Natural killer cell (primary cell): Measurements from ENCODE around the gene TMED8. TPM values are rescaled to one million over a fixed set of nuclear protein-coding genes. Genes with fewer than 3 reads are reported as not detected.
A peak's percentile ranks its signal among the peaks of the same experiment; 100 is the strongest.

Experiments used
- ATAC-seq, 3 donors: fragments of 150-1000 bp in 2 of 3; fragments of 200-7000 bp in 1 of 3; cut with Tn5 transposase; 1 replicate in 1 of 3; 2 replicates in 2 of 3; pipeline ENCODE4 v1.10.0; 2021; ENCODE audit warnings: mild to moderate bottlenecking in 2 of 3, moderate library complexity in 2 of 3
- DNase-seq, 2 donors: peaks; one replicate each; pipeline versions ENCODE4 v3.0.0 to v3.0.0-alpha.2; 2013 to 2021; ENCODE audit warnings: mixed read lengths in 1 of 2
- H3K27ac ChIP-seq: one replicate; pipeline ENCODE4 v1.5.1; 2013; ENCODE audit warnings: mild to moderate bottlenecking, low read length
- H3K27me3 ChIP-seq: one replicate; pipeline ENCODE4 v1.6.1; 2013; ENCODE audit warnings: low read length; ENCODE audit not compliant: control insufficient read depth, insufficient read depth
- H3K36me3 ChIP-seq: one replicate; pipeline ENCODE4 v1.6.1; 2013; ENCODE audit warnings: low read length; ENCODE audit not compliant: control insufficient read depth, insufficient read depth
- H3K4me1 ChIP-seq: one replicate; pipeline ENCODE4 v1.6.1; 2013; ENCODE audit warnings: low read length; ENCODE audit not compliant: control insufficient read depth, insufficient read depth
- H3K4me3 ChIP-seq: one replicate; pipeline ENCODE4 v1.5.1; 2013; ENCODE audit warnings: low read length
- H3K9me3 ChIP-seq: one replicate; pipeline ENCODE4 v1.6.1; 2013; ENCODE audit warnings: low read length; ENCODE audit not compliant: control insufficient read depth, insufficient read depth
- H3K27ac Mint-ChIP-seq, 2 donors: one replicate each; pipeline ENCODE4 v1.8.0; 2022; ENCODE audit warnings: mild to moderate bottlenecking in 2 of 2, mixed read lengths in 2 of 2, moderate library complexity in 1 of 2
- H3K27me3 Mint-ChIP-seq, 2 donors: one replicate each; pipeline ENCODE4 v1.8.0; 2022; ENCODE audit warnings: low read depth in 2 of 2, mixed read lengths in 2 of 2
- H3K36me3 Mint-ChIP-seq: one replicate; pipeline ENCODE4 v1.8.0; 2022; ENCODE audit warnings: mixed read lengths
- H3K4me1 Mint-ChIP-seq, 2 donors: one replicate each; pipeline ENCODE4 v1.8.0; 2022; ENCODE audit warnings: mixed read lengths in 2 of 2
- H3K4me3 Mint-ChIP-seq: one replicate; pipeline ENCODE4 v1.8.0; 2022; ENCODE audit warnings: mild to moderate bottlenecking, moderate library complexity, mixed read lengths
- H3K9me3 Mint-ChIP-seq, 2 donors: one replicate each; pipeline ENCODE4 v1.8.0; 2022; ENCODE audit warnings: mixed read lengths in 2 of 2
- WGBS: methylation state at CpG from one replicate; pipeline ENCODE4 v1.1.7; 2013; ENCODE audit warnings: missing lambda C conversion rate; ENCODE audit not compliant: insufficient coverage; 5-methylcytosine and 5-hydroxymethylcytosine counted together
- intact Hi-C: fragments of 100-400 bp; cut with micrococcal nuclease; formaldehyde crosslinking; loops from one replicate; pipeline ENCODE4 v1.14.2; 2022
- total RNA-seq, 4 donors: library from RNA; stranded (reverse); fragments of 120-200 nt in 1 of 4; gene quantifications; one replicate each; pipeline versions ENCODE4 v1.2.3 to v1.2.4, GENCODE V29; 2013 to 2022
- TF ChIP-seq, protein P1 (sequence below): fragments of 200-600 bp; IDR thresholded peaks from one replicate; pipeline ENCODE4 v1.8.0; 2022; ENCODE audit warnings: antibody characterized with exemption

The TMED8 gene
- total RNA-seq, 3 donors from 2014 or later (not counting 1 experiment from before 2014, with no cell fraction given), result 8.0 to 9.3 (median 9.1) TPM

- Mint-ChIP-seq H3K36me3 (no peaks in the 10 kb centered on the region), H3K4me3 (no peak overlapping the region), H3K9me3 (no peaks in the 10 kb centered on the region), H3K4me1 (peaks cover 8% of the 10 kb centered on the region in 2 donors), H3K27me3 (no peaks in the 10 kb centered on the region), H3K27ac (no peak overlapping the region)
- H3K4me1 ChIP-seq, result peaks cover 5% of the 10 kb centered on the region
- H3K27me3 ChIP-seq, result no peaks in the 10 kb centered on the region
- no peaks in the 10 kb centered on the region for H3K9me3 ChIP-seq
- TF ChIP-seq, protein P1, sequence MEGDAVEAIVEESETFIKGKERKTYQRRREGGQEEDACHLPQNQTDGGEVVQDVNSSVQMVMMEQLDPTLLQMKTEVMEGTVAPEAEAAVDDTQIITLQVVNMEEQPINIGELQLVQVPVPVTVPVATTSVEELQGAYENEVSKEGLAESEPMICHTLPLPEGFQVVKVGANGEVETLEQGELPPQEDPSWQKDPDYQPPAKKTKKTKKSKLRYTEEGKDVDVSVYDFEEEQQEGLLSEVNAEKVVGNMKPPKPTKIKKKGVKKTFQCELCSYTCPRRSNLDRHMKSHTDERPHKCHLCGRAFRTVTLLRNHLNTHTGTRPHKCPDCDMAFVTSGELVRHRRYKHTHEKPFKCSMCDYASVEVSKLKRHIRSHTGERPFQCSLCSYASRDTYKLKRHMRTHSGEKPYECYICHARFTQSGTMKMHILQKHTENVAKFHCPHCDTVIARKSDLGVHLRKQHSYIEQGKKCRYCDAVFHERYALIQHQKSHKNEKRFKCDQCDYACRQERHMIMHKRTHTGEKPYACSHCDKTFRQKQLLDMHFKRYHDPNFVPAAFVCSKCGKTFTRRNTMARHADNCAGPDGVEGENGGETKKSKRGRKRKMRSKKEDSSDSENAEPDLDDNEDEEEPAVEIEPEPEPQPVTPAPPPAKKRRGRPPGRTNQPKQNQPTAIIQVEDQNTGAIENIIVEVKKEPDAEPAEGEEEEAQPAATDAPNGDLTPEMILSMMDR, result no peak
- no peak for ATAC-seq
- no peak overlapping the region for H3K27ac ChIP-seq
- WGBS, result 89% methylated on average over 5 of the region's 5 CpGs
- H3K4me3 ChIP-seq, result no peak overlapping the region
- no peaks in the 10 kb centered on the region for H3K36me3 ChIP-seq
- intact Hi-C loops, result loop anchor here (1.0 kb wide), 1 partner anchor 165 kb away; no protein-coding TSS in a partner anchor
- DNase-seq, result no peak
Observed at GRCh38 chr14:77316872-77317301, 60.0 kb downstream of the TMED8 start.

DNA sequence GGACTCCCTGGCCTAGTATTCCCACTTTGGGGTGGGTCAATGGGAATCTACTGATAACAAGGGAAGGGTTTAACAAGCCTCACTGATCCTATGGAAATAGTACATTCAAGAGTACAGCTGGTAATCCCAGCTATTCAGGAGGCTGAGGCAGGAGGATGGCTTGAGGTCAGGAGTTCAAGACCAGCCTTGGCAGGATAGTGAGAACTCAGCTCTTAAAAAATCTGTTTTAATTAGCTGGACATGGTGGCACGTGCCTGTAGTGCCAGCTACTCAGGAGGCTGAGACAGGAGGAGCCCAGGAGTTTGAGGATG lies 60.7 kb downstream of the TMED8 start:
- H3K27ac ChIP-seq, result no peak overlapping the region
- Mint-ChIP-seq H3K4me3 (no peak overlapping the region), H3K4me1 (peaks cover 5 to 7% of the 10 kb centered on the region in 2 donors), H3K9me3 (no peaks in the 10 kb centered on the region), H3K27me3 (no peaks in the 10 kb centered on the region), H3K27ac (no peak overlapping the region), H3K36me3 (no peaks in the 10 kb centered on the region)
- TF ChIP-seq, protein P1, result peak; percentile 22
- WGBS, result 38% methylated on average over 1 of the region's 1 CpG
- ATAC-seq (no peak), DNase-seq (no peak)
- H3K4me1 ChIP-seq, result peaks cover 4% of the 10 kb centered on the region
- H3K36me3 ChIP-seq, result no peaks in the 10 kb centered on the region
- no peaks in the 10 kb centered on the region for H3K27me3 ChIP-seq
- H3K9me3 ChIP-seq, result no peaks in the 10 kb centered on the region
- intact Hi-C loops, result loop anchor here (1.0 kb wide), 1 partner anchor 164 kb away; no protein-coding TSS in a partner anchor
- no peak overlapping the region for H3K4me3 ChIP-seq

GRCh38 chr14:77314539-77315457 lies 62.1 kb downstream of the TMED8 start:
- Histone ChIP-seq H3K4me1 (no peaks in the 10 kb centered on the region), H3K27me3 (no peaks in the 10 kb centered on the region), H3K36me3 (no peaks in the 10 kb centered on the region), H3K9me3 (no peaks in the 10 kb centered on the region), H3K27ac (no peak overlapping the region), H3K4me3 (no peak overlapping the region)
- no peaks in the 10 kb centered on the region for H3K36me3 Mint-ChIP-seq
- ATAC-seq, result no peak
- no peak overlapping the region for H3K4me3 Mint-ChIP-seq
- WGBS, result 91% methylated on average over 9 of the region's 10 CpGs
- TF ChIP-seq, protein P1, result no peak
- intact Hi-C loops, result no loop called here
- H3K27me3 Mint-ChIP-seq, result no peaks in the 10 kb centered on the region
- H3K4me1 Mint-ChIP-seq, result peaks cover under 1% of the 10 kb centered on the region in 2 donors
- no peak overlapping the region for H3K27ac Mint-ChIP-seq
- no peak for DNase-seq
- no peaks in the 10 kb centered on the region for H3K9me3 Mint-ChIP-seq
